Stimulated activated CD8-positive, alpha-beta memory T cell treated with anti-CD3 and anti-CD28 coated beads, Interleukin-2, amount 100 ng/mL, for 48 hours (primary cell): ENCODE results near the gene WIPI1.
"Not testable (repeated sequence)": the region's sequence is repeated elsewhere in the genome, so short reads cannot be mapped to it uniquely, and the experiment has no call there.

Experiments
- DNase-seq, 2 donors: peaks; one replicate each; pipeline ENCODE4 v3.0.0-alpha.2; 2020; ENCODE audit warnings: low read depth in 2 of 2

Gene WIPI1

DNA sequence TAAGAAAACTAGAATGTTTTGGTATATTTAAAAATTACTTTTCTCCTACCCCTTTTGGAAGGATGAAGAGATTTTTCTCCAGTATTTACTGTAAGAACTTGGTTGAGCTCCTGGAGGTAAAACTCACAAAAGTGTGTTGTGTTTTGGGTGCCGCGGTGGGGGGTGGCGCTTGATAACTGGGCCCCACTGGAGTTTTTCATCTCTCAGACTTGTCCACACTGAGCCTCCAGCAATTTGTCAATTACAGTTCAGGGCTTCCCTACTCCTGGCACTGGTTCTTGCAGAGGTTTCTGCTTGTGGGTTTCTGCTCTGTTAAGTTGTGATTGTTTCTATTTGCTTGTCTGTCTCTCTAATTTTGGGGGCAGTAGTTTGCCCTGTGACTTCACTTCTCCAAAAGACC, 40.0 kb downstream of the WIPI1 start:
- no peak for DNase-seq

GRCh38 chr17:68414901-68415300, 42.4 kb downstream of the WIPI1 start:
- not testable (repeated sequence) for DNase-seq

DNA sequence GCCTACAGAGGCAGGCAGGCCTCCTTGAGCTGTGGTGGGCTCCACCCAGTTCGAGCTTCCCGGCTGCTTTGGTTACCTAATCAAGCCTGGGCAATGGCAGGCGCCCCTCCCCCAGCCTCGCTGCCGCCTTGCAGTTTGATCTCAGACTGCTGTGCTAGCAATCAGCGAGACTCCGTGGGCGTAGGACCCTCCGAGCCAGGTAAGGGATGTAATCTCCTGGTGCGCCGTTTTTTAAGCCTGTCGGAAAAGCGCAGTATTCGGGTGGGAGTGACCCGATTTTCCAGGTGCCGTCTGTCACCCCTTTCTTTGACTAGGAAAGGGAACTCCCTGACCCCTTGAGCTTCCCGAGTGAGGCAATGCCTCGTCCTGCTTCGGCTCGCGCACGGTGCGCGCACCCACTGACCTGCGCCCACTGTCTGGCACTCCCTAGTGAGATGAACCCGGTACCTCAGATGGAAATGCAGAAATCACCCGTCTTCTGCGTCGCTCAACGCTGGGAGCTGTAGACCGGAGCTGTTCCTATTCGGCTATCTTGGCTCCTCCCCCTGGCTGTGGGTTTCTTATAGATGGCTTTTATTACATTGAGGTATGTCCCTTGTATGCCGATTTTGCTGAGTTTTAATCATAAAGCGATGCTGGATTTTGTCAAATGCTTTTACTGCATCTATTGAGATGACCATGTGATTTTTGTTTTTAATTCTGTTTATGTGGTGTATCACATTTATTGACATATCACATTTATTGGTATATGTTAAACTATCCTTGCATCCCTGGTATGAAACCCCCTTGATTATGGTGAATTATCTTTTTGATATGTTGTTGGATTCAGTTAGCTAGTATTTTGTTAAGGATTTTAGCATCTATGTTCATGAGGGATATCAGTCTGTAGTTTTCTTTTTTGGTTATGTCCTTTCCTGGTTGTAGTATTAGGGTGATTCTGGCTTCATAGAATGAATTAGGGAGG, 43.4 kb downstream of the WIPI1 start:
- peak in 1 of 2 donors; percentile 36 for DNase-seq

DNA sequence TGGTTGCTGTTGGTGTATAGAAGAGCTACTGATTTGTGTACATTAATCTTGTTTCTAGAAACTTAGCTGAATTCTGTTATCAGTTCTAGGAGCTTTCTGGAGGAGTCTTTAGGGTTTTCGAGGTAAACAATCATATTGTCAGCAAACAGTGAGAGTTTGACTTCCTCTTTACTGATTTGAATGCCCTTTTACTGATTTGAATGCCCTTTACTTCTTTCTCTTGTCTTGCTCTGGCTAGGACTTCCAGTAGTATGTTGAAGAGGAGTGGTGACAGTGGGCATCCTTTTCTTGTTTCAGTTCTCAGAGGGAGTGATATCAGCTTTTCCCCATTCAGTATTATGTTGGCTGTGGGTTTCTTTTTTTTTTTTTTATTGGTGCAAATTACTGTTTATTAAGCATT, 49.6 kb downstream of the WIPI1 start:
- DNase-seq, result not testable (repeated sequence)

- not testable (repeated sequence) for DNase-seq
Measured at GRCh38 chr17:68403837-68404236, 53.5 kb downstream of the WIPI1 start.

GRCh38 chr17:68403122-68403521, 54.2 kb downstream of the WIPI1 start:
- DNase-seq, result no peak

GRCh38 chr17:68401288-68401687, 56.0 kb downstream of the WIPI1 start:
- DNase-seq, result no peak

DNA sequence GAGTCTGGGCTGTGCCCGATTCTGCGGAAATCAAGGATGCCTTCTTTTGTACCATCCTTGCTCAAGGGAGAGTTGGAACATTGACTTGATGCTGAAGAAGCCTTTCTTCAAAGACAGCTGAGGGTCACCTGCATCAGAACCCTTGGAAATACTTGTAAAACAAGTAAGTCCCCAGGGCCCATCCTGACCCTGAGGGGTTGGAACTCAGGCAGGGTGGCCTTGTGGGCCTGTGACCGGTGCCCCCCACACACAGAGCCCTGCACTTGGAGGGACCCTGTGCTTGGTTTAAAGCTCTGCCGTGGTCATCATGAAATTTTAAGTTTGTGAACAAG, 56.9 kb downstream of the WIPI1 start:
- no peak for DNase-seq

DNA sequence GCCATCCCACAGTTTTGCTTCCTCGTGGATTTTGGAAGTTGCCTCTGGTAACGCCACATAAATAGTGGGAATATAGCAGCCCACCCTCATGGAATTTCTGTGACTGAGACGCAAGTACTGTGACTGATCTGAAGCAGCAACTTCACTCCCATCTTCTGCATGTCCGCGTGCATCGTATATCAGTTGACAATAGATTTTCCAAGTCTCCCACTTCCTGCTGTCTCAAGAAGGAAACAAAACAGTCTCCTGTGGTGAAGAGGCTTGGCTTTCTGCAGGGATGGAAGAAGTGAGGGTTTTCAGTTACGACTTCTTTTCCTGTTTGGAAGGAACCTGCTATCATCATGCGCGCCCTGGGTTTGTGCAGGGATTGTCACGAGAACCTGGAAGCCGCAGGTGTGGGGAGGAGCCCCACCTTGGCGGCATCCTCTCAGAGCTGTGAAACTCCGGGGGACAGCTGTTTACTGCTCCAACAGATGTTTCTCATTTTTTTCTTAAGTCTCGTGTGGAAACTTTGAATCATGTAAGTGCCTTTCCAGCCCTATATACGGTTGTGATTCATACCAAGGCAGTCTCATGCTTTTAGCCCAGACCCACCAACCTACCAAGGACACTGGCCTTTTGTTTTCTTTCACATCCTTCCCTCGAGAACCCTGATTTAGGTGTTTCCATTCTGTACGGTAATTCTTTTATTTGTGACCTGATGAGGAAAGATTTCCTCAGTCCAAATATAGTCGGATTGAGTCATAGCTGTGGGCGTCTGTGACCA, 57.5 kb downstream of the WIPI1 start:
- DNase-seq, result no peak

DNA sequence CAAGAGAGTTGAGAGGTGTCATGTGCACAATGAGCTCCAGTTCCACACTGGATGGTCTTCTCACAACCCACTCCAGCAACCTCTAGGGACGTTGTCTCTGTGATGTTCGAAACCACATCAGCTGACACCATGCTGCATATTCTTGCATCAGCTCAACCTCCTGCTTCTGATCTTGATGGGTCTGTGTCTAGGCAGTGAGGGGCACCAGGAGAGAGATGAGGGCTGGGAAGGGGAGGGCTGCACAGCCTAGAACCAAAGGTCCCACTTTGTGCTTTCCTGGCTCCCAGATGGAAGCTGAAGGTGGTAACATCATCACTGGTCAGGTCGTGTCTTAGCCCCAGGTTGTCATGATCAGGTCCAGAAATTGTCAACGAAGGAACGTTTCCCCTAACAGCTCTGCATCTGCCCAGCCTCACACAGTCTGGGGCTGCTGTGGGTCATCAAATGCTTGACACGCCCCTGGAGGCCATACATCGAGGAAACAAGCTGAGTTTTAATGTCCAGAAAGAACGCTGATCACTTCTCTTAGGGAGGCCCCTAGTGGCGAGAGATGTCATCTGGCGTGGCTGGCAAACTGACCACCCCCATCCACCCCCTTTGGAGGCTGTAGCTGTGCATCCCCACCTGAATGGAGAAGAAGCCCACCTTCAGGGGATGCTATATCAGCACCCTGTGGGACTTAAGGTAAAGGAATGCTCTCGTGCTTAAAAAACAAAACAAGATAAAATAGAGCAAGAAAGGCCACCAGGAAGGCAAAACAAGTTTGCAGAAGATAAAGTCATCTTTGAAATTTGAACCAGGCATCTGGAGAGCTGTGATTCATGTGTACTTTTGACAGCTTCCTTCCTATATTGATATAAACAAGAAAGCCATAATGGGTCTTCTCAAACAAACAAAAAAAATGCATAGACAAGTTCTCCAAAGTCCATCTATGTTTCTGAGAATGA, 58.3 kb downstream of the WIPI1 start:
- DNase-seq, result no peak

DNA sequence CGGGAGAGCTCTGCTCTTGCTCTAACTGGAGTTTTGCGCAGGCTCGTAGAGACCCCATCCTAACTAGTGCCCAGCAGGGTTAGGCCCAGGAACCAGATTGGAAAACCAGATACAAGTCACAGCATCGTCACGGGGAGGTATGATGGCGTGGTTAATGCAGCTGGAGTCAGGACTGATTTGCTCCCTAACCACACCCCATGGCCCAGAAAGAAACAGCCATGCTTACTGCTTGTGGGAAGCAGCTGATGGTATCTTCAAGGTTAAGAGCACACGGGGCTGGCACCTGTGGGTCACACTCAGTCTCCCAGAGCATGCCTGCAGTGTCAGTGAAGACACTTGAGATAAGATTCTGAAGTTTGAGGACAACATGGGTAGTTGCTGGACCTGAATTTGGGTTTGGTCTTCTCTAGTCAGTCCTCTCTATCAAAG, 60.2 kb downstream of the WIPI1 start:
- no peak for DNase-seq

GRCh38 chr17:68396226-68397107, 60.8 kb downstream of the WIPI1 start:
- DNase-seq, result no peak

- DNase-seq, result no peak
Measured at GRCh38 chr17:68394608-68395331, 62.5 kb downstream of the WIPI1 start.

- no peak for DNase-seq
Measured at GRCh38 chr17:68391561-68392268, 65.6 kb downstream of the WIPI1 start.

- no peak for DNase-seq
Measured at GRCh38 chr17:68390888-68391545, 66.3 kb downstream of the WIPI1 start.

DNA sequence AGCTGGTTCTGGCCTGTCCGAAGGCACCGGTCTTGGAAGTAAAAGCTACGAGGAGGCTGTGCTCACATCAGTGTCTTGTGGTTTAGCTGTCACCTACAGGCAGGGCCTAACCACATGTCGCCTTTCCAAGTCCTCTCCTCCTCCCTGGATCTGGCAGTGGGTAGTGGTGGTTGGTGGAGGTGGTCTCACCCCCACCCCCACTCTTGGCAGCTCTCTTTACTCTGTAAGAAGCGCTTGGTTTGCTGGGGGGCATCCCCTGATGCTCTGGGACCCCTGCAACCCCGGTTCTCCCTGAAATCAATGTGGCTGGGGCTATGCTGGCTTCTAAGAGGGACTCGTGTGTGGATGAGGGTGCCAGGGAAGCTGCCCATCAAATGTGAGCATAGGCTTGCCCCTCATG, 68.3 kb downstream of the WIPI1 start:
- no peak for DNase-seq

GRCh38 chr17:68387435-68388218, 69.7 kb downstream of the WIPI1 start:
- no peak for DNase-seq
